H9 (cell line): ENCODE data around the gene SLC43A1. TPM values are rescaled to one million over a fixed set of nuclear protein-coding genes. Genes with fewer than 3 reads are reported as not detected.

Experiments
- DNase-seq: peaks from one replicate; pipeline ENCODE4 v3.0.0-alpha.2; 2017
- H2AFZ ChIP-seq: one replicate; pipeline ENCODE4 v1.6.1; 2013; ENCODE audit warnings: mild to moderate bottlenecking, low read length, control low read depth, moderate library complexity
- H2AK5ac ChIP-seq: 2 replicates; pipeline ENCODE4 v1.6.1; 2013; ENCODE audit warnings: low read length, control low read depth, mixed read lengths; ENCODE audit not compliant: insufficient read length
- H2BK120ac ChIP-seq: one replicate; pipeline ENCODE4 v1.6.1; 2013; ENCODE audit warnings: low read depth, mild to moderate bottlenecking, low read length, control low read depth, inconsistent platforms; ENCODE audit not compliant: poor library complexity, severe bottlenecking
- H2BK12ac ChIP-seq: 2 replicates; pipeline ENCODE4 v1.6.1; 2013; ENCODE audit warnings: low read length, control low read depth, mixed read lengths, low read depth; ENCODE audit not compliant: insufficient read length
- H2BK15ac ChIP-seq: 2 replicates; pipeline ENCODE4 v1.6.1; 2013; ENCODE audit warnings: low read depth, low read length, control low read depth
- H2BK20ac ChIP-seq: one replicate; pipeline ENCODE4 v1.6.1; 2013; ENCODE audit warnings: low read depth, mild to moderate bottlenecking, low read length, control low read depth, inconsistent platforms; ENCODE audit not compliant: poor library complexity, severe bottlenecking
- H2BK5ac ChIP-seq: 2 replicates; pipeline ENCODE4 v1.6.1; 2013; ENCODE audit warnings: low read length, control low read depth, mixed read lengths; ENCODE audit not compliant: insufficient read length
- H3K14ac ChIP-seq: 2 replicates; pipeline ENCODE4 v1.6.1; 2013; ENCODE audit warnings: low read length, control low read depth; ENCODE audit not compliant: insufficient read depth
- H3K18ac ChIP-seq: 2 replicates; pipeline ENCODE4 v1.6.1; 2013; ENCODE audit warnings: low read depth, mild to moderate bottlenecking, mixed read lengths, low read length, control low read depth; ENCODE audit not compliant: insufficient read length
- H3K23ac ChIP-seq: 2 replicates; pipeline ENCODE4 v1.6.1; 2013; ENCODE audit warnings: low read length, control low read depth, mixed read lengths, low read depth; ENCODE audit not compliant: insufficient read length
- H3K23me2 ChIP-seq: 2 replicates; pipeline ENCODE4 v1.6.1; 2013; ENCODE audit warnings: low read depth, mild to moderate bottlenecking, mixed read lengths, low read length, control low read depth; ENCODE audit not compliant: insufficient read length, poor library complexity, severe bottlenecking
- H3K27ac ChIP-seq: 2 replicates; pipeline ENCODE4 v1.5.1; 2013; ENCODE audit warnings: low read length, control low read depth, mixed read lengths, low read depth; ENCODE audit not compliant: insufficient read length
- H3K27me3 ChIP-seq: 2 replicates; pipeline ENCODE4 v1.6.1; 2013; ENCODE audit warnings: low read length, control low read depth, inconsistent platforms; ENCODE audit not compliant: insufficient read depth
- H3K4ac ChIP-seq: 2 replicates; pipeline ENCODE4 v1.6.1; 2013; ENCODE audit warnings: low read depth, mild to moderate bottlenecking, control low read depth, inconsistent platforms, low read length, moderate library complexity
- H3K4me1 ChIP-seq: 2 replicates; pipeline ENCODE4 v1.6.1; 2013; ENCODE audit warnings: low read length, control low read depth, inconsistent platforms; ENCODE audit not compliant: insufficient read depth
- H3K4me2 ChIP-seq: 2 replicates; pipeline ENCODE4 v1.6.1; 2013; ENCODE audit warnings: low read length, control low read depth, mixed read lengths; ENCODE audit not compliant: insufficient read length, insufficient read depth
- H3K56ac ChIP-seq: 2 replicates; pipeline ENCODE4 v1.6.1; 2013; ENCODE audit warnings: low read depth, mild to moderate bottlenecking, mixed read lengths, low read length, control low read depth; ENCODE audit not compliant: insufficient read length
- H3K79me1 ChIP-seq: 2 replicates; pipeline ENCODE4 v1.6.1; 2013; ENCODE audit warnings: low read depth, mild to moderate bottlenecking, moderate library complexity, low read length, control low read depth, inconsistent platforms; ENCODE audit not compliant: insufficient read depth, poor library complexity, severe bottlenecking
- H3K79me2 ChIP-seq: 2 replicates; pipeline ENCODE4 v1.6.1; 2013; ENCODE audit warnings: low read length, control low read depth, inconsistent platforms; ENCODE audit not compliant: insufficient read depth
- H3K9ac ChIP-seq: 2 replicates; pipeline ENCODE4 v1.6.1; 2013; ENCODE audit warnings: low read length, control low read depth, mixed read lengths; ENCODE audit not compliant: insufficient read length; ENCODE audit errors: extremely low read depth
- H3K9me3 ChIP-seq: one replicate; pipeline ENCODE4 v1.6.1; 2013; ENCODE audit warnings: low read depth, low read length, inconsistent platforms; ENCODE audit not compliant: control insufficient read depth
- H3T11ph ChIP-seq: one replicate; pipeline ENCODE4 v1.6.1; 2013; ENCODE audit warnings: mild to moderate bottlenecking, low read length, control low read depth, inconsistent platforms
- H4K20me1 ChIP-seq: one replicate; pipeline ENCODE4 v1.6.1; 2013; ENCODE audit not compliant: control insufficient read depth, insufficient read length, insufficient read depth
- H4K5ac ChIP-seq: 2 replicates; pipeline ENCODE4 v1.6.1; 2013; ENCODE audit warnings: low read depth, mild to moderate bottlenecking, mixed read lengths, low read length, control low read depth; ENCODE audit not compliant: insufficient read length
- H4K8ac ChIP-seq: replicated peaks from 2 replicates; pipeline ENCODE4 v1.6.1; 2013; ENCODE audit warnings: low read length, control low read depth, mixed read lengths, low read depth; ENCODE audit not compliant: insufficient read length
- H4K91ac ChIP-seq: 2 replicates; pipeline ENCODE4 v1.6.1; 2013; ENCODE audit warnings: low read depth, mild to moderate bottlenecking, moderate library complexity, mixed read lengths, low read length, control low read depth; ENCODE audit not compliant: insufficient read length
- H3K27ac Mint-ChIP-seq, 3 experiments: 2 replicates in 2 of 3; 3 replicates in 1 of 3; pipeline ENCODE4 v1.8.0; 2020 to 2021; ENCODE audit warnings: mixed read lengths in 3 of 3, mild to moderate bottlenecking in 1 of 3, moderate library complexity in 1 of 3
- H3K27me3 Mint-ChIP-seq: 2 replicates; pipeline ENCODE4 v1.8.0; 2021; ENCODE audit warnings: low read depth, mild to moderate bottlenecking, moderate library complexity, mixed read lengths
- H3K36me3 Mint-ChIP-seq, 3 experiments: 2 replicates in 2 of 3; 3 replicates in 1 of 3; pipeline ENCODE4 v1.8.0; 2020 to 2021; ENCODE audit warnings: low read depth in 3 of 3, mixed read lengths in 3 of 3; ENCODE audit not compliant: insufficient read depth in 1 of 3
- H3K4me1 Mint-ChIP-seq, 2 experiments: 2 replicates each; pipeline ENCODE4 v1.8.0; 2020; ENCODE audit warnings: mixed read lengths in 2 of 2
- H3K4me3 Mint-ChIP-seq, 2 experiments: 2 replicates in 1 of 2; 3 replicates in 1 of 2; pipeline ENCODE4 v1.8.0; 2020 to 2021; ENCODE audit warnings: mild to moderate bottlenecking in 2 of 2, mixed read lengths in 2 of 2, moderate library complexity in 1 of 2
- H3K9me3 Mint-ChIP-seq, 2 experiments: 2 replicates in 1 of 2; 3 replicates in 1 of 2; pipeline ENCODE4 v1.8.0; 2020; ENCODE audit warnings: mild to moderate bottlenecking in 2 of 2, mixed read lengths in 2 of 2, moderate library complexity in 1 of 2
- CTCF ChIP-seq: fragments of 200-600 bp; sonication (generic); conservative IDR thresholded peaks from 3 replicates; pipeline ENCODE4 v1.8.0; 2021; ENCODE audit warnings: antibody characterized with exemption, mild to moderate bottlenecking
- WGBS: extraction: QIAGEN DNeasy Blood & Tissue Kit; methylation state at CpG from one replicate; pipeline ENCODE4 v1.1.7; 2013; ENCODE audit warnings: missing lambda C conversion rate, low lambda C conversion rate, mixed read lengths; ENCODE audit not compliant: insufficient read length; ENCODE audit errors: extremely low coverage; 5-methylcytosine and 5-hydroxymethylcytosine counted together
- total RNA-seq: library from RNA; stranded (reverse); gene quantifications from 2 replicates; pipeline ENCODE4 v1.2.1, GENCODE V29; 2021

Gene SLC43A1
- total RNA-seq, 1 experiment from 2014 or later = 17.0 TPM

- Histone ChIP-seq H3K23ac (no peak overlapping the region), H3K18ac (no peak overlapping the region), H3T11ph (no peak overlapping the region), H4K91ac (no peak overlapping the region), H3K56ac (no peak overlapping the region), H4K8ac (no peak overlapping the region), H3K9ac (no peak overlapping the region), H3K79me1 (no peaks in the 10 kb centered on the region), H2BK120ac (no peak overlapping the region), H3K4me1 (peaks cover 4% of the 10 kb centered on the region; the same call in 1 of the 2 replicates), H4K20me1 (no peaks in the 10 kb centered on the region), H2BK15ac (no peak overlapping the region), H3K27ac (no peak overlapping the region), H2BK12ac (no peak overlapping the region), H3K9me3 (no peaks in the 10 kb centered on the region), H2AK5ac (no peak overlapping the region), H2AFZ (no peak overlapping the region), H4K5ac (no peak overlapping the region), H3K27me3 (no peaks in the 10 kb centered on the region), H2BK20ac (no peak overlapping the region), H3K14ac (no peak overlapping the region), H3K4me2 (no peak overlapping the region), H2BK5ac (no peak overlapping the region), H3K79me2 (no peaks in the 10 kb centered on the region), H3K23me2 (no peaks in the 10 kb centered on the region), H3K4ac (no peak overlapping the region)
- H3K4me3 Mint-ChIP-seq = no peak overlapping the region; a peak in 1 of 5 replicates
- WGBS = no CpG with 5 or more reads among the region's 13 CpGs
- no peak overlapping the region for H3K27ac Mint-ChIP-seq
- no peak for TF ChIP-seq CTCF
- H3K36me3 Mint-ChIP-seq = peaks cover 0 to 8% (median 3%) of the 10 kb centered on the region in 3 experiments; a peak in 5 of 7 replicates
- H3K27me3 Mint-ChIP-seq = peaks cover 26% of the 10 kb centered on the region
- no peaks in the 10 kb centered on the region for H3K9me3 Mint-ChIP-seq
- H3K4me1 Mint-ChIP-seq = peaks cover 21 to 38% of the 10 kb centered on the region in 2 experiments
- DNase-seq = no peak
Measured at GRCh38 chr11:57545883-57546282, 30.4 kb upstream of the SLC43A1 start.
